ENCODE data around the gene BAG1.
A peak's percentile ranks its signal among the peaks of the same experiment; 100 is the strongest.

GRCh38 chr9:33250458-33250995 lies 14.0 kb downstream of the BAG1 start:
- 0 out of 2 replicates have a peak, but pooled peaks have one; percentile 19 for TF ChIP-seq POLR2AphosphoS5 (IDR thresholded peaks at IDR 0.05; ENCODE audit: low read depth, low read length)
- TF ChIP-seq TAF1 (IDR thresholded peaks at IDR 0.05; ENCODE audit: low read depth, low read length), result no peak
- TF ChIP-seq POLR2A (IDR thresholded peaks at IDR 0.05; ENCODE audit: low read depth, low read length), result no peak
